ENCODE measurements around the gene LAMC3.

GRCh38 chr9:130990306-130990977 lies 18.5 kb upstream of the LAMC3 start:
- TF ChIP-seq EZH2 (IDR thresholded peaks at IDR 0.05; ENCODE audit: low read length, unreplicated experiment) (no peak), EZH2phosphoT487 (IDR thresholded peaks at IDR 0.05; ENCODE audit: borderline replicate concordance, low read length) (no peak)
- TF ChIP-seq, protein P1, sequence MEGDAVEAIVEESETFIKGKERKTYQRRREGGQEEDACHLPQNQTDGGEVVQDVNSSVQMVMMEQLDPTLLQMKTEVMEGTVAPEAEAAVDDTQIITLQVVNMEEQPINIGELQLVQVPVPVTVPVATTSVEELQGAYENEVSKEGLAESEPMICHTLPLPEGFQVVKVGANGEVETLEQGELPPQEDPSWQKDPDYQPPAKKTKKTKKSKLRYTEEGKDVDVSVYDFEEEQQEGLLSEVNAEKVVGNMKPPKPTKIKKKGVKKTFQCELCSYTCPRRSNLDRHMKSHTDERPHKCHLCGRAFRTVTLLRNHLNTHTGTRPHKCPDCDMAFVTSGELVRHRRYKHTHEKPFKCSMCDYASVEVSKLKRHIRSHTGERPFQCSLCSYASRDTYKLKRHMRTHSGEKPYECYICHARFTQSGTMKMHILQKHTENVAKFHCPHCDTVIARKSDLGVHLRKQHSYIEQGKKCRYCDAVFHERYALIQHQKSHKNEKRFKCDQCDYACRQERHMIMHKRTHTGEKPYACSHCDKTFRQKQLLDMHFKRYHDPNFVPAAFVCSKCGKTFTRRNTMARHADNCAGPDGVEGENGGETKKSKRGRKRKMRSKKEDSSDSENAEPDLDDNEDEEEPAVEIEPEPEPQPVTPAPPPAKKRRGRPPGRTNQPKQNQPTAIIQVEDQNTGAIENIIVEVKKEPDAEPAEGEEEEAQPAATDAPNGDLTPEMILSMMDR (conservative IDR thresholded peaks at IDR 0.05; ENCODE audit: low read depth, low read length) = no peak
